HCT116 (cell line): Measurements from ENCODE around the gene FOXF1.

ENCODE experiments used
- CEBPB ChIP-seq: IDR thresholded peaks from 2 replicates; pipeline ENCODE4 v1.6.1; 2012; ENCODE audit warnings: low read depth
- EZH2 ChIP-seq: fragments of 200-600 bp; sonication (generic); IDR thresholded peaks from 2 replicates; pipeline ENCODE4 v1.6.1; 2017; ENCODE audit warnings: antibody characterized with exemption, mixed run types
- POLR2A ChIP-seq: IDR thresholded peaks from 2 replicates; pipeline ENCODE4 v1.7.0; 2011; ENCODE audit warnings: borderline replicate concordance; ENCODE audit not compliant: insufficient read depth, insufficient read length; ENCODE audit errors: extremely low read depth
- POLR2AphosphoS5 ChIP-seq: IDR thresholded peaks from 2 replicates; pipeline ENCODE4 v1.6.1; 2011; ENCODE audit warnings: mild to moderate bottlenecking, low read depth, low read length, moderate library complexity
- TCF7L2 ChIP-seq: IDR thresholded peaks from 2 replicates; pipeline ENCODE4 v1.7.0; 2011; ENCODE audit warnings: borderline replicate concordance, inconsistent platforms; ENCODE audit not compliant: insufficient read depth, insufficient read length; ENCODE audit errors: extremely low read depth
- YY1 ChIP-seq: IDR thresholded peaks from 2 replicates; pipeline ENCODE4 v1.6.1; 2011; ENCODE audit warnings: low read length, low read depth, moderate library complexity, mild to moderate bottlenecking; ENCODE audit not compliant: insufficient replicate concordance; ENCODE audit errors: extremely low read depth
- TF ChIP-seq, protein P1 (sequence below): IDR thresholded peaks from 2 replicates; pipeline ENCODE4 v1.6.1; 2011; ENCODE audit warnings: mild to moderate bottlenecking, low read length, moderate library complexity; ENCODE audit not compliant: insufficient replicate concordance; ENCODE audit errors: extremely low read depth
- TF ChIP-seq, protein P2 (sequence below), 3 experiments: fragments of 200-600 bp in 1 of 3; sonication (generic) in 1 of 3; IDR thresholded peaks in 2 of 3; conservative IDR thresholded peaks in 1 of 3; 2 replicates each; pipeline ENCODE4 v1.5.1; 2012 to 2017; ENCODE audit warnings: low read depth in 2 of 3, low read length in 2 of 3, antibody characterized with exemption in 1 of 3, borderline replicate concordance in 1 of 3, control low read depth in 1 of 3, mild to moderate bottlenecking in 1 of 3, mixed read lengths in 1 of 3, mixed run types in 1 of 3, moderate library complexity in 1 of 3; ENCODE audit not compliant: insufficient read depth in 1 of 3
- TF ChIP-seq, protein P3 (sequence below): IDR thresholded peaks from 2 replicates; pipeline ENCODE4 v1.6.1; 2012; ENCODE audit warnings: low read depth

- TF ChIP-seq, protein P1, sequence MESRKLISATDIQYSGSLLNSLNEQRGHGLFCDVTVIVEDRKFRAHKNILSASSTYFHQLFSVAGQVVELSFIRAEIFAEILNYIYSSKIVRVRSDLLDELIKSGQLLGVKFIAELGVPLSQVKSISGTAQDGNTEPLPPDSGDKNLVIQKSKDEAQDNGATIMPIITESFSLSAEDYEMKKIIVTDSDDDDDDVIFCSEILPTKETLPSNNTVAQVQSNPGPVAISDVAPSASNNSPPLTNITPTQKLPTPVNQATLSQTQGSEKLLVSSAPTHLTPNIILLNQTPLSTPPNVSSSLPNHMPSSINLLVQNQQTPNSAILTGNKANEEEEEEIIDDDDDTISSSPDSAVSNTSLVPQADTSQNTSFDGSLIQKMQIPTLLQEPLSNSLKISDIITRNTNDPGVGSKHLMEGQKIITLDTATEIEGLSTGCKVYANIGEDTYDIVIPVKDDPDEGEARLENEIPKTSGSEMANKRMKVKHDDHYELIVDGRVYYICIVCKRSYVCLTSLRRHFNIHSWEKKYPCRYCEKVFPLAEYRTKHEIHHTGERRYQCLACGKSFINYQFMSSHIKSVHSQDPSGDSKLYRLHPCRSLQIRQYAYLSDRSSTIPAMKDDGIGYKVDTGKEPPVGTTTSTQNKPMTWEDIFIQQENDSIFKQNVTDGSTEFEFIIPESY = no peak
- TF ChIP-seq, protein P2, sequence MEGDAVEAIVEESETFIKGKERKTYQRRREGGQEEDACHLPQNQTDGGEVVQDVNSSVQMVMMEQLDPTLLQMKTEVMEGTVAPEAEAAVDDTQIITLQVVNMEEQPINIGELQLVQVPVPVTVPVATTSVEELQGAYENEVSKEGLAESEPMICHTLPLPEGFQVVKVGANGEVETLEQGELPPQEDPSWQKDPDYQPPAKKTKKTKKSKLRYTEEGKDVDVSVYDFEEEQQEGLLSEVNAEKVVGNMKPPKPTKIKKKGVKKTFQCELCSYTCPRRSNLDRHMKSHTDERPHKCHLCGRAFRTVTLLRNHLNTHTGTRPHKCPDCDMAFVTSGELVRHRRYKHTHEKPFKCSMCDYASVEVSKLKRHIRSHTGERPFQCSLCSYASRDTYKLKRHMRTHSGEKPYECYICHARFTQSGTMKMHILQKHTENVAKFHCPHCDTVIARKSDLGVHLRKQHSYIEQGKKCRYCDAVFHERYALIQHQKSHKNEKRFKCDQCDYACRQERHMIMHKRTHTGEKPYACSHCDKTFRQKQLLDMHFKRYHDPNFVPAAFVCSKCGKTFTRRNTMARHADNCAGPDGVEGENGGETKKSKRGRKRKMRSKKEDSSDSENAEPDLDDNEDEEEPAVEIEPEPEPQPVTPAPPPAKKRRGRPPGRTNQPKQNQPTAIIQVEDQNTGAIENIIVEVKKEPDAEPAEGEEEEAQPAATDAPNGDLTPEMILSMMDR (IDR thresholded peaks at IDR 0.05 in 2 of 3, conservative IDR thresholded peaks at IDR 0.05 in 1 of 3; ENCODE audit: borderline replicate concordance in 1 of 3, insufficient read depth in 1 of 3, low read depth in 2 of 3, low read length in 2 of 3) = peak; percentile 95 to 97 (median 97)
- TF ChIP-seq EZH2 = no peak
- TF ChIP-seq POLR2A = no peak
- no peak for TF ChIP-seq POLR2AphosphoS5
- no peak for TF ChIP-seq YY1
- no peak for TF ChIP-seq TCF7L2
- TF ChIP-seq, protein P3, sequence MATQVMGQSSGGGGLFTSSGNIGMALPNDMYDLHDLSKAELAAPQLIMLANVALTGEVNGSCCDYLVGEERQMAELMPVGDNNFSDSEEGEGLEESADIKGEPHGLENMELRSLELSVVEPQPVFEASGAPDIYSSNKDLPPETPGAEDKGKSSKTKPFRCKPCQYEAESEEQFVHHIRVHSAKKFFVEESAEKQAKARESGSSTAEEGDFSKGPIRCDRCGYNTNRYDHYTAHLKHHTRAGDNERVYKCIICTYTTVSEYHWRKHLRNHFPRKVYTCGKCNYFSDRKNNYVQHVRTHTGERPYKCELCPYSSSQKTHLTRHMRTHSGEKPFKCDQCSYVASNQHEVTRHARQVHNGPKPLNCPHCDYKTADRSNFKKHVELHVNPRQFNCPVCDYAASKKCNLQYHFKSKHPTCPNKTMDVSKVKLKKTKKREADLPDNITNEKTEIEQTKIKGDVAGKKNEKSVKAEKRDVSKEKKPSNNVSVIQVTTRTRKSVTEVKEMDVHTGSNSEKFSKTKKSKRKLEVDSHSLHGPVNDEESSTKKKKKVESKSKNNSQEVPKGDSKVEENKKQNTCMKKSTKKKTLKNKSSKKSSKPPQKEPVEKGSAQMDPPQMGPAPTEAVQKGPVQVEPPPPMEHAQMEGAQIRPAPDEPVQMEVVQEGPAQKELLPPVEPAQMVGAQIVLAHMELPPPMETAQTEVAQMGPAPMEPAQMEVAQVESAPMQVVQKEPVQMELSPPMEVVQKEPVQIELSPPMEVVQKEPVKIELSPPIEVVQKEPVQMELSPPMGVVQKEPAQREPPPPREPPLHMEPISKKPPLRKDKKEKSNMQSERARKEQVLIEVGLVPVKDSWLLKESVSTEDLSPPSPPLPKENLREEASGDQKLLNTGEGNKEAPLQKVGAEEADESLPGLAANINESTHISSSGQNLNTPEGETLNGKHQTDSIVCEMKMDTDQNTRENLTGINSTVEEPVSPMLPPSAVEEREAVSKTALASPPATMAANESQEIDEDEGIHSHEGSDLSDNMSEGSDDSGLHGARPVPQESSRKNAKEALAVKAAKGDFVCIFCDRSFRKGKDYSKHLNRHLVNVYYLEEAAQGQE = no peak
- TF ChIP-seq CEBPB = no peak
Observed at GRCh38 chr16:86519649-86520316, 9.5 kb downstream of the FOXF1 start.
